Adrenal gland (tissue), 5 donors: Measurements from ENCODE around the gene INTS1.

Experiments
- CTCF ChIP-seq, 6 experiments: fragments of 450-650 bp in 4 of 6; fragments of 200-600 bp in 2 of 6; sonication (generic) in 1 of 6; IDR thresholded peaks; 1 replicate in 5 of 6; 2 replicates in 1 of 6; pipeline versions ENCODE4 v1.5.1 to v1.8.0; 2016 to 2021; ENCODE audit warnings: antibody characterized with exemption in 6 of 6, mild to moderate bottlenecking in 2 of 6, moderate library complexity in 1 of 6
- POLR2A ChIP-seq, 2 donors: fragments of 450-650 bp; IDR thresholded peaks; one replicate each; pipeline ENCODE4 v1.6.1; 2017; ENCODE audit warnings: antibody characterized with exemption in 2 of 2, mild to moderate bottlenecking in 2 of 2, moderate library complexity in 1 of 2
- donor health status: DM: no; HTN: no; CAD: no.

DNA sequence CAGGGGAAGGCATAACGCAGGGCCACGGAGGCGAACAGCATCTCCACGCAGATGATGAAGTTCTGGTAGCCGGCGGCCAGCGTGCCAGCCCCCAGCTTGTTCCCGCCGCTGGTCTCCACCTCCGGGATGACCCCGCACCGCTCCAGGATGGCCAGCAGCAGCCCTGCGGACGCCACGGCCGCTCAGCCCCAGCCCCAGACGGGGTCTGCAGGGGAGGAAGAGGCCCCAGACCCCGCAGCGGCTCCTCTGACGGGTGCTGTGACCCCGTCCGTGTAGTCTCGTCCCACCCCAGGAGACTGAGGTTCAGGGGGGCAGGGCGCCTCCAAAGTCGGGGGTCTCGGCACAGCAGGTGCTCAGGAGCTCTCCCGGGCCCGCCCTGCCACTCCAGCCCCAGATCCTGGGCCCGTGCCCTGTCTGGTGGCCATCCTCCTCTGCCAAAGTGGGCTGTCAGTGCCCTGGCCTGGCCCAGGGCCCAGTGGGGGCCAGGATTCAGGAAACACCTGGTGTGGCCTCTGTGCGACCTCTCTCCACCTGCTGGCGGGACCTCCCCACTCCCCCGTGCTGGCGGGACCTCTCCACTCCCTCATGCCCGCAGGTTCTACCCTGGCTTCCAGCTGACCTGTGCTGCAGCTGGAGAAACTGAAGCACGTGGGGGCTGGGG, 43.7 kb upstream of the INTS1 start:
- TF ChIP-seq POLR2A (IDR thresholded peaks at IDR 0.05), result no peak
- no peak for TF ChIP-seq CTCF (IDR thresholded peaks at IDR 0.05)
